GM18505 (cell line): ENCODE measurements around the gene TMEM175.
"Not testable (repeated sequence)": the region's sequence is repeated elsewhere in the genome, so short reads cannot be mapped to it uniquely, and the experiment has no call there.

Experiments
- ATAC-seq: cut with Tn5 transposase; IDR thresholded peaks from one replicate; pipeline ENCODE4 v1.9.1; 2021; ENCODE audit not compliant: unreplicated experiment
- POLR2A ChIP-seq: IDR thresholded peaks from 4 replicates; pipeline ENCODE4 v1.6.1; 2011; ENCODE audit warnings: borderline replicate concordance; ENCODE audit not compliant: insufficient read depth, insufficient read length; ENCODE audit errors: extremely low read depth

TMEM175 gene

DNA sequence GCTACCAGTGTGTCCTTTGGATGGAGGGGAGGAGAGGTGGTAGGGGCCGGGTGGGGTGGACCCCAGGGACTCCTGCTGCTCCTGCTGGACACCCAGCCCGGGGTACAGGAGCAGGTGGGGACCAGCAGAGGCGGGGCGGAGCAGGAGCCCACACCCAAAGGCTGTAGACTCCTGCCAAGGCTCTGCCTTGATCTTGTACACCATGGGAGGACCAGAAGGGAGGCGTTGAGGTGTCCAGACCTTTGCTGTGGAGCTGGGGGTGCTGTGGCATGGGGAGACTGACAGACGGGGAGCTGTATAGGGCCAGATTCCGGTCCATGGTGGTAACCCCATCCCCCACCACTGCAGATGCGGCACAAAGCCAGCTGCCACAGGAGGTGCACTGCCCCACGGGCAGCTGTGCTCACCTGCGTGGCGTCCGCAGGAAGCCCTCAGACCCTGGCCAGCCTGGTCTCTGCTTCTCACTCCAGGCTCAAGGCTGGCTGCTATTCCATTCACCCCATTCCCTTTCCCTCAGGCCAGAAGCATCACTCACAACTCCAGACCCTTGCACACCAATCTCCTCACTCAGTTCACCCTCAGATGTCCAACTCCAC is 65.9 kb downstream of the TMEM175 start:
- no peak for TF ChIP-seq POLR2A

DNA sequence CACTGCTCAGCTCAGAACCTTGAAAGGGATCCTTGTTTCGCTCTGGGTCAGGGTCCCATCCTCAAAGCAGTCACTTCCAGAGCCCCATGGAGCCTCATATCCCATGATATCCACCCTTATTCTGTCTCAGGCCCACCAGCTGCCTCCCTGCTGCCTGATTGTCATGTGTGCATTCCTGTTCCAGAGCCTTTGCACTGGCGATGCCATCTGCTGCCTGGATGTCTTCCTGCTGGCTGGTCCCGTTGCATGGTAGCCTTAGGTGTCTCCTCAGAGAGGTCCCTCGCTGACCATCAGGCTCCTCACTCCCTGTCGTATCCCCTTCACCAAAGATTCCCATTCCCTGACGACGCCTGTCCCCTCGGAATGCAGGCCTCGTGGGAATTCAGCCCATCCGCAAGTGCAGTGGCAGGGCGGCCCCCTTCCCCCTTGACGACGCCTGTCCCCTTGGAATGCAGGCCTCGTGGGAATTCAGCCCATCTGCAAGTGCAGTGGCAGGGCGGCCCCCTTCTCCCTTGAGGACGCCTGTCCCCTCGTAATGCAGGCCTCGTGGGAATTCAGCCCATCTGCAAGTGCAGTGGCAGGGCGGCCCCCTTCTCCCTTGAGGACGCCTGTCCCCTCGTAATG is 67.1 kb downstream of the TMEM175 start:
- ATAC-seq, result not testable (repeated sequence)

More for the DNA sequence above, 65.9 kb downstream of the TMEM175 start:
- ATAC-seq, result no peak

GRCh38 chr4:999882-1000425 is 67.7 kb downstream of the TMEM175 start:
- no peak for TF ChIP-seq POLR2A

GRCh38 chr4:1000686-1001260 is 68.5 kb downstream of the TMEM175 start:
- TF ChIP-seq POLR2A, result no peak
- ATAC-seq, result no peak

More at GRCh38 chr4:999882-1000425, 67.7 kb downstream of the TMEM175 start:
- ATAC-seq, result no peak

GRCh38 chr4:1001561-1002130 is 69.4 kb downstream of the TMEM175 start:
- TF ChIP-seq POLR2A, result no peak
- ATAC-seq, result no peak

DNA sequence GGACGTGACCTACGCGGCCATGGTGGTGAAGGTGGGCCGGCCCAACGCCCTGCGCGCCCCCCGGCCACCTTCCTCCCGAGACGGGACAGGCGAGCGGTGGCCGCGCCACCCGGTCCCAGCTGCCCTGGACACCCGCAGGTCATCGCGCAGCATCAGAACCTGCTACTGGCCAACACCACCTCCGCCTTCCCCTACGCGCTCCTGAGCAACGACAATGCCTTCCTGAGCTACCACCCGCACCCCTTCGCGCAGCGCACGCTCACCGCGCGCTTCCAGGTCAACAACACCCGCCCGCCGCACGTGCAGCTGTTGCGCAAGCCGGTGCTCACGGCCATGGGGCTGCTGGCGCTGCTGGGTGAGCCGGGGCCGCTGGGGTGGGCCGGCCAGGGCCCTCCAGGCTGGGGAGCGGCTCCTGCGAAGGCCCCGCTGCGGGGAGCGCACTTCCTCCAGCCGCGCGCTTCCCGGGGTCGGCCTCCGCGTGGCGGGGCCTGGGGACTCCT is 69.9 kb downstream of the TMEM175 start:
- no peak for TF ChIP-seq POLR2A
- no peak for ATAC-seq

DNA sequence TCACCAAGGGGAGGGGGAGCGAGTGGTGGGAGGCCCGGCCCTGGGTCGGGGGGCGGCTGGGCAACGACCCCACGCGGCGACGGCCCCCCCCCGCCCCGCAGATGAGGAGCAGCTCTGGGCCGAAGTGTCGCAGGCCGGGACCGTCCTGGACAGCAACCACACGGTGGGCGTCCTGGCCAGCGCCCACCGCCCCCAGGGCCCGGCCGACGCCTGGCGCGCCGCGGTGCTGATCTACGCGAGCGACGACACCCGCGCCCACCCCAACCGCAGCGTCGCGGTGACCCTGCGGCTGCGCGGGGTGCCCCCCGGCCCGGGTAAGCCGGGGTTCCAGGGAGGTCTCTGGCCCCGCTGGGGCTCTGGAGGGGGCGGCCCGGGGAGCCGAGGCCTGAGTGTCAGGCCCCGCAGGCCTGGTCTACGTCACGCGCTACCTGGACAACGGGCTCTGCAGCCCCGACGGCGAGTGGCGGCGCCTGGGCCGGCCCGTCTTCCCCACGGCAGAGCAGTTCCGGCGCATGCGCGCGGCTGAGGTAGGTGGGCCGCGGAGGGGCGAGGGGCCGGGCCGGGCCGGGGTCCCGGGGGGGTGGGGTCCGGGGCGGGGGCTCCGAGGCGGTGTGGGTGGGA is 70.5 kb downstream of the TMEM175 start:
- TF ChIP-seq POLR2A, result no peak
- no peak for ATAC-seq

DNA sequence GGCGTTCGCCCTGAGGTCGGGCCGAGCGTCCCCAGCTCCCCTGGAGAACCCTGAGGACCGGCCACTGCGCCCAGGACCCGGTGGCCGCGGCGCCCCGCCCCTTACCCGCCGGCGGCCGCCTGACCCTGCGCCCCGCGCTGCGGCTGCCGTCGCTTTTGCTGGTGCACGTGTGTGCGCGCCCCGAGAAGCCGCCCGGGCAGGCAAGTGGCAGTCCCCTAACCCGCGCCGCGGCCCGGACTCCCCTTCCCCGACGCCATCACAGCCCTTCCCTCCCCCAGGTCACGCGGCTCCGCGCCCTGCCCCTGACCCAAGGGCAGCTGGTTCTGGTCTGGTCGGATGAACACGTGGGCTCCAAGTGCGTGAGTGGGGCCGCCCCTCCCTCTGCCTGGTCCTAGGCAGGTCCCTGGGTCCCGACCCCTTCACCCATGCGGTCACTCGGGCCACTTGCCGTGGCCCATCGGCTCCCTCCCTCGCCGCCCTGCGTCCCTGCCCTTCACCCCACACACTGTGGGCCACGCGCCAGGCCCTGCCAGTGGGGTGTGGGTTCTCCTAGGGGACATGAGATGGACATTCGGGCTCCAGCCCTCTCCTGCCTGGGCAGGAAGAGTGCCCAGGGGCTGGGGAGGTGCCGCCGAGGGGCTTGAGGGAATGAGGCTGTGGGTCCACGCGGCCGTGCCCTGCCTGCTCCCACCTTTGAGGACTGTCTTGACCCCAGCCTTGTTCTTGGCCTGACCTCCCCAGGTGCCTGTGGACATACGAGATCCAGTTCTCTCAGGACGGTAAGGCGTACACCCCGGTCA is 71.2 kb downstream of the TMEM175 start:
- TF ChIP-seq POLR2A, result no peak

DNA sequence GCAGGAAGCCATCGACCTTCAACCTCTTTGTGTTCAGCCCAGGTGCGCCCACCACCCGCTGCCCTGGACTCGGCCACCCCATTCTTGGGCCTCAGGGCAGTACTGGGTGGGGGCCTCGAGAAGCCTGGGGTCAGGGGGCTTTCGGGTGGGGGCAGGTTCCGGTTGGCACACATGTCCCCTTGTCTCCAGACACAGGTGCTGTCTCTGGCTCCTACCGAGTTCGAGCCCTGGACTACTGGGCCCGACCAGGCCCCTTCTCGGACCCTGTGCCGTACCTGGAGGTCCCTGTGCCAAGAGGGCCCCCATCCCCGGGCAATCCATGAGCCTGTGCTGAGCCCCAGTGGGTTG is 71.8 kb downstream of the TMEM175 start:
- TF ChIP-seq POLR2A, result no peak
- ATAC-seq, result no peak

More for the DNA sequence above, 71.2 kb downstream of the TMEM175 start:
- no peak for ATAC-seq

DNA sequence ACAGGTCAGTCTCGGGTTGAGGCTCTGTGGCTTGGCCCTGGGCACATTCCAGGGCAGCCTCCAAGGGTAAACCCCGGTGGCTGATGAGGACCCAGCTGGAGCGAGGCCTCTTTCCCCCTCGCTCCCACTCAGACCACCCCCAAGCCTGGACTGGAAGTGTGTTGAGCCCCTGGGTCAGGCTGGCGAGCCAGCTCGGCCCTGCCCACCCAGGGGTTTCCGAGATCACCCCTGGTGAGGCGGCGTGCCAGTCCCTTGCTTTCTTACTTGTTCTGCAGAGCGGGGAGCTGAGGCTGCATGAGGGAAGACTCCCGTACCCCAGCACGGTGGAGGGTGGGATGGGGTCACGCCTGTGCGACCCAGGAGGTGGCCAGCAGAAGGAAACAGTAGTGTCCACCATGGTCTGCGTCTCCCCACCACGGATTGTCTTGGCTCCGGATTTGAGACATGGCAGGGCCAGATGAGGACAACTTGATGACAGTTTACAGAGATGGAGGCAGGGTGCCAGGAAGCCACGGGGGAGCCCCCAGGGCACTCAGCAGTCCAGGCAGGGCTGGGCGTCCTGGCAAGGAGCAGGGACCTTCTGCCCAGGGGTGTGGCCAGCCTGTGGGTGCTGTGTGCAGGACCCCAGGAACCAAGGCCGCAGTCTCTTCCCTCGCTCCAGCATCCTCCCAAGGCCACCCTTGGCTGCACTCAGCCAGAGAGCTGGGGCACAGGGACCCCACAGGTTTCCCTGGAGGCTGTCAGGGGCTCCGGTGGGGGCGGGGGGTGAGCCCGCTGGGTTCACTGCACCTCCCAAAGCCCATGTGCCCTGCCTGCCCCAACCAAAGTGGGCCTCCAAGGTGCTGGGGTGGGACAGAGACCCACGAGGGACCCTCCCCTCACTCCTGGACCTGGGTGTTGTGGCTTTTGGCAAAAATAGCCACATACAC is 72.6 kb downstream of the TMEM175 start:
- ATAC-seq, result no peak
- TF ChIP-seq POLR2A, result no peak

- ATAC-seq, result no peak
- no peak for TF ChIP-seq POLR2A
These were observed 74.6 kb downstream of the TMEM175 start for GRCh38 chr4:1006856-1007255.
